Nucleus accumbens (tissue), 56 donors: ENCODE measurements around the gene CARD11.
"Not testable (repeated sequence)": the region's sequence is repeated elsewhere in the genome, so short reads cannot be mapped to it uniquely, and the experiment has no call there.

Experiments
- DNase-seq, 56 donors: peaks; one replicate each; lab custom pipeline; 2025; lab: John Stamatoyannopoulos, UW

The CARD11 gene

DNA sequence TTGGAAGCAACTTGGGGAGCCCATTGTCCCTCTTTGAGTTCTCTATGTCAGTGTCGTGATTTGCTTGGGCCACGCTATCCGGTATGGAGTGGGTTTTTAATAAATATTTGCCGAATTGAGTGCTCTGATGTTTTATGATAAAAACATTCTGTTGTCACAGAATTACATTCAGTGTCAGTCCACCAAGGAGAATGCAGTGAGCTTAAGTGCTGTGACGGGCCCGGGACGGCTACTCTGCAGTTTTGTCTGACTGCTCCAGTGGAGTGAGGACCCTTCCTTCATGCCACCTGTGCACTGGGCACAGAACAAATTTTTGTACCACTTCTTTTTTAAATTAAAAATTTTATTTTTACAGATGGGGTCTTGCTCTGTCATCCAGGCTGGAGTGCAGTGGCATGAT lies 76.0 kb downstream of the CARD11 start:
- DNase-seq, result no peak

DNA sequence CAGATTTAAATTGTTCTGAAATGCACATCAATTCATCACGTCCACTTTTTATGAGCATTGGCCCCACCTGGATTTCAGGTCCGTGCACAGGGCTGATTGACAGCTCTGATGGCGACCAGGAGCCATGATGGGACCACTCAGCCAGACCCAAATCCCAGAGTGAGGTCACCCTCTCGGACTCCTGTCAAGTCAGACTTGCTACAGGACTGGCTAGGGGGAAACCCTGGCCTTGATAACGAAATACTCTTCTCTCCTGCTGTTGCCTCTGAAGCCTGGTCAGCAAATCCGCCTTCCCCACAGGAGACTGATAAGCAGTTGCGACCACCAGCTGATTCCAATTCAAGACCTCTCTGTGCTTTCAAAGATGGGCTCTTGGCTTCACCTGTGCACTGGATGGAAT lies 76.4 kb downstream of the CARD11 start:
- no peak for DNase-seq

DNA sequence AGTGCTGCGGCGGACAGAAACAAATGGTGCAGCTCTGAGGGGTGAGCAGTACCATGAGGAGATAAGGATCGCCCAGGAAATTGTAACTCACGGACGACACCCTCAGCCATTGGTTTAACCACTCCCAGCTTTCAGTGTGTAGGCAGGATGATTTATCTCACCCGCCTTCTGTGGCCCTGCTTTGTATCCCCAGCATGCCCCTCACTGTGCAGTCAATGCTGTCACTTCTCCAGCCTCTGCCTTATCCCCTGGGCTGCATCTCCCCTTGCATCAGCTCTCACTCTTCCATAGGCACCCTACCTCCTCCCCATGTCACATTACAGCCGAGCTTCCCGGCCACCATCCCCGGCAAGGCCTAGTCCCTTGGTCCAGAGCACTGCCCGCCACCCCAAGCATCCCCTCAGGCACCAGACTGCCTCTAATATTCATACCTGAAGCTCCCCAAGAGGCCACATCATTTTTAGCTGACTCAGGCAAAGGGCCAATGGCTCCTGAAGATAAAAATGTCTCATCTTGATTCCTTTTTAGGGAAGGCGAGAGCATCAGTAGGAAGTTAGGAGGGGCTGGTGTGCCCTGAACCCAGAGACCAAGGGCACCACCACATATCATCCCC lies 77.1 kb downstream of the CARD11 start:
- DNase-seq, result no peak

DNA sequence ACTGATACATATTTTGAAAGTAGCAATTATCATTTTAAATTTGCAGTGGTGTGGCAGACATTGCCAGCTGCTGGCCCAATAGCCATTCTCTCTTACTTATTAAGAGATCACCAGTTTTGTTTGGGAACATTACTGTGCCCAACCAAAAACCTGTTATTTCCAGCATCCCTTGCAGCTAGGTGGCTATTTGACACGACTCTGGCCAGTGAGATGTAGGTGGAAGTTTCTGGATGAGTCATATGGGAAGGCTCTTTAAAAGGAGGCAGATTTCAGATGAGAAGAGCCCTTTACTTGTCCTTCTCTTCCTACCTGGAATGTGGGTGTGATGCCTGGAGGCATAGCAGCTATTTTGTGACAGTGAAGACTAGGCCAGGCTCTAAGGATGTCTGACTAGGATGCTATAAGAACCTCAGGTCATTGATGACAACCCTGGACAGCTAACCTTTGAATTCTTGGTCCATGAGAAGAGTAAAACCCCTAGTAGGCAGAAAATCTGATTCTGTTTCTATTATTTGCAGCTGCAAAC lies 77.9 kb downstream of the CARD11 start:
- no peak for DNase-seq

DNA sequence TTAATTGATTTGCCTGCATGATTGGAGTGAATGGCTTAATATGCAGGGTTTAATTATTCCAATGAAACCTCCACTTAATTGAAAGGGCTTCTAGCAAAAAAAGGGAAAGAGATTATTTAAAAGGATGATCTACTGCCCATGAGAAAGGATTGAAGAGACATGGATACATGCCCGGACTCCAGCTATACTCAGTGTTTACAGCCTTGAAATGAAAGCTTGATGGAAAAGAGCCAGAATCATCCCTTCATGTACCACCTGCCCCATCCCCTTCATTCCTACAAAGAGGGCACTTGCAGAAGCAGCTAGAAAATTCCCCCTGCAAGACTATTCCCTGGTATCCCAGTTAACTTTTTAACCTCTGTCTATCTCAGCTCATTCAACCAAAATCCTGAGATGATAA lies 78.4 kb downstream of the CARD11 start:
- DNase-seq, result no peak

DNA sequence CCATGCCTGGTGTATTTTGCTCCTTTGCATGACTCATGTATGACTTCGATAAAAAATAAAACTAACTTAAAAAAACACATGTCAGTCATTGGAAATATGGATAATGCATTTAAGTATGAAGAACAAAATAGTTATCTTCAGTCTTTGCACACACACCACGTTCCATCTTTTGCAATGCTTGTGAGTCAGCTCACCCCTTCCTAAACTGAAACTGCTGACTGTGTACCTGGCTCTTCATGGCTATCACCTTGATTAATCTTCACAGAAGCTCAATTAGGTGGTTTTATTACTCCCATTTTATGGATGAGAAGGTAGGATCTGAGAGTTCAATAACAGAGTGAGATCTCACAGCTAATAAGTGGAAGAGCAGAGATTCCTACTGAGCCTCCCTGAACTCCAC lies 79.5 kb downstream of the CARD11 start:
- DNase-seq, result no peak

DNA sequence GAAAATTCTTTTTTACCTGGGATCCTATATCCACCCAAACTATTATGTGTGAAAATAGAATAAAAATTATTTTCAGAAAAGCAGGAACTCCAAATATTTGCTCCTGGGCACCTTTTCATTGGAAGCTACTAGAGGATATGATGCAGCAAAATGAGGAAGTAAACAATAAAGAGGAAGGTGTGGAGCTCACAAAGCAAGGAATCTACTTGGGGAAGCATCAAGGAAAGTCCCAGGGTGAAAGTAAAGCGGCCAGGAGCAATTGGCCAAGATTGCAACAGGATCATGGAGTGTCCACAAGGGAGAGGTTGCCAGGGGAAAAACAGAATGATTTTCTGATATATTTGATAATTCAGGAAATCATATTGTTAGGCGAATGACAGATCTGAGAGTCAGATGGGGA lies 80.8 kb downstream of the CARD11 start:
- DNase-seq, result no peak

DNA sequence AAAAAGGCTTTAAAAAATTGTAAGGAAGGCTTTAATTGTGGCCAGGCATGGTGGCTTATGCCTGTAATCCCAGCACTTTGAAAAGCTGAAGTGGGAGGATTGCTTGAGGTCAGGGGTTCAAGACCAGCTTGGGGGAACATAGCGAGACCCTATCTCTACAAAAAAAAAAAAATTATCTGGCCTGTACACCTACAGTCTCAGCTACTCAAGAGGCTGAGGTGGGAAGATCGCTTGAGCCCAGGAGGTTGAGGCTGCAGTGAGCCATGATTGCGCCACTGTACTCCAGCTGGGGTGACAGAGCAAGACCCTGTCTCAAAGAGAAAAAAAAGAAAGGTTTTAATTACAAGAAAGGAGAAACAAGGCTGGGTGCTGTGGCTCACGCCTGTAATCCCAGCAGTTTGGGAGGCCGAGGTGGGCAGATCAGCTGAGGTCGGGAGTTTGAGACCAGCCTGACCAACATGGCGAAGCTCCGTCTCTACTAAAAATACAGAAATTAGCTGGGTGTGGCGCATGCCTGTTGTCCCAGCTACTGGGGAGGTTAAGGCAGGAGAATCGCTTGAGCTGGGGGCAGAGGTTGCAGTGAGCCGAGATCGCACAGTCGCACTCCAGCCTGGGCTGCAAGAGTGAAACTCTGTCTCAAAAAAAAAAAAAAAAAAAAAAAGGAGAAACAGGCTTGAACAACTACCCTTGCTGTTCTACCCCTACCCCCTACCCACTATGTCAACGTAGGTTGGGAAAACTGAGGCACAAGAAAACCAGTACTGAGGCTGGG lies 83.7 kb downstream of the CARD11 start:
- no peak for DNase-seq

DNA sequence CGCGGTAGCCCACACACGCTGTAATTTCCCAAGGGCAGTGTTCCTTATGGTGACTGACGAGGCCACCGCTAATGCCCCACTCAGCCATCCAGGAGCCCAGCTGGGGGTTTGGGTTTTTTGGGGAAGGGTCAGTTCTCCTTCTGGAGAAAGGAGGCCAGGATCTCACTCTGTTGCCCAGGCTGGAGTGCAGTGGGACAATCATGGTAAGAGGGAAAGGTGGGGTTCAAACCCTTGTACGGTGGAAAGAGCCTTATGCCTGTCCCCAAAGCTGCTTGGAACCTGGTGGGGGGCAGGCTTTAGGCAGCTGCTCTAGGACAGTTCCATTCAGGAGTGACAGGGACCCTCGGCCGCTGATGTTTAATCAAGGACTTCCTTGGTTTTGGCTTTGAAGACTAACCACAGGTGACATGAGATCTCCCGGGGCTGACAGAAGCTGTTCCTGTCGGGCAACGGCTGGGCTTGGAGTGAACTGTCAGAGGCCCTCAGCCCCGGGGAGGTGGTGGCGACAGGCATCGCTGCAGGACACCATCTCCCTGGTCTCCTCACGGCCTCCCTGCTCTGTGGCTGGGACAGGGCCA lies 84.5 kb downstream of the CARD11 start:
- DNase-seq, result no peak

DNA sequence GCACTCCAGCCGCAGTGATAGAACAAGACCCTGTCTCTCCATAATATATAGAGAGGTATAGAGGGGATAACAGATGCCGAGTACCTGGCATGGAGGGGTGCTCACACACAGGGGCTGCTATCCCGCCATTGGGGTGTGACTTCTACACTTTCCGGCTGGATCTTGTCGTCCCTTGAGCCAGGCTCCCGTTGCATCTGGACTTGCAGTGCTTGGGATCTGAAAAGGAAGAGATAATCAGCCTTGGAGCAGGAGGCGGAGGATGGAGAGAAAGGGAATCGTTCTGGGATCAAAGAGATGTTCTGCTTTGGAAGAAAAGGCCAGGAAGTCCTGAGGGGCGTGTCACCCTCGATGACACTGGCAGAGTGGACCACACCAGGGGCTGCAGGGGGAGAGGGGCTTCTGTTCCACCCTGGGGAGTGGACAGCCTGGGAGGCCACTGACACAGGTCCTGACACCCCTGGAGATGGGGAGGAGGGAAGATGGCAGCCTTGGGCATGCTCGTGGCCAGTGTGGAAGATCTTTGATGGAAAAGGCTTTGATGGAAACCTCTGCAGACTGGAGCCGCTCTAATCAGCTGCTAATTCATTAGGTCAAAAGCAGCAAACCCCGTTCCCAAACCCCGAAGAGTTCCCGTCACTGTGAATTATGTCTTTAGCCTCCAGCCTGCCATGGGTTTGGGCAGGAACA lies 85.1 kb downstream of the CARD11 start:
- no peak for DNase-seq

DNA sequence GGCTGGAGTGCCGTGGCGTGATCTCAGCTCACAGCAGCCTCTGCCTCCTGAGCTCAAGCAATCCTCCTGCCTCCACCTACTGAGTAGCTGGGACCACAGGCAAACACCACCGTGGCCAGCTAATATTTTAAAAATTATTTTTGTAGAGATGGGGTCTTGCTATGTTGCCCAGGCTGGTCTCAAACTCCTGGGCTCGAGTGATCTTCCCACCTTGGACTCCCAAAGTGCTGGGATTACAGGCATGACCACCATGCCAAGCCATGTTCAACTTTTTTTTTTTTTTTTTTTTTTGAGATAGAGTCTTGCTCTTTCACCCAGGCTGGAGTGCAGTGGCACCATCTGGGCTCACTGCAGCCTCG lies 86.3 kb downstream of the CARD11 start:
- not testable (repeated sequence) for DNase-seq

DNA sequence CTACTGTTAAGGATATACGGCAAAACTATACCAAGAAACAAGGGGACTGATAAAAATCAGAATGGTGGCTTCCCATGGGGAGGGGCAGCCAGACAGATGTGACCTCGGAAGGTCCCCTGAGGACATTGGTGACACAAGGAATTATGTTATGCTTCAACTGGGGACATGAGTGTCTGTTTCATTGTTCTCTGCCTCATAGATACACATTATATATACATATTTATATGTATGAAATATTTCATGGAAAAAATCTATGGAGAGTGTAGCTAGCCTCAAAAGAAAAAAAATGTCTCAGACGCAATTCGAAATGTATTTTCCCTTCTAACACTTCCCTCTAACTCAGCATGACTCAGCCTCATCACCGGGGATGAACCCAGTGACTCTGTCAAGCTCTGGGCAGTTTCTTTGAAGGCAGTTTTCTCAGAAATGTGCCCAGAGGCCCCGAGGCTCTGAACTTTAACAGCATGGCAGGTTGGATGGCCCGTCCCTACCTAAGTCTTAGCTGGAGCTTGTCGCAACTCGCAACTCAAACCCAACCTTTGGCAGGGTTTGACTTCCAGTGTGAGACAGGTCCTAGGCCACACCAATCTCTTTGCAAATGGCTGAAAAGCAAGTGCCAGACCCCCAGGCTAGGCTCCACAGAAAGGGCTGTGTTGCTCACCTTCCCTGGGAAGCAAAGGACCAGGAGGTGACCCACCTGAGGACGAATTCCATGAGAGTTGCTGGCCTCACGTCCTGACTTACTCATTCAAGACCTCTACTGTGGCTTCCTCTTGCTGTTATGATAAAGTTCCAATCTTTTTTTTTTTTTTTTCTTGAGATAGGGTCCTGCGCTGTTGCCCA lies 86.9 kb downstream of the CARD11 start:
- DNase-seq, result no peak

DNA sequence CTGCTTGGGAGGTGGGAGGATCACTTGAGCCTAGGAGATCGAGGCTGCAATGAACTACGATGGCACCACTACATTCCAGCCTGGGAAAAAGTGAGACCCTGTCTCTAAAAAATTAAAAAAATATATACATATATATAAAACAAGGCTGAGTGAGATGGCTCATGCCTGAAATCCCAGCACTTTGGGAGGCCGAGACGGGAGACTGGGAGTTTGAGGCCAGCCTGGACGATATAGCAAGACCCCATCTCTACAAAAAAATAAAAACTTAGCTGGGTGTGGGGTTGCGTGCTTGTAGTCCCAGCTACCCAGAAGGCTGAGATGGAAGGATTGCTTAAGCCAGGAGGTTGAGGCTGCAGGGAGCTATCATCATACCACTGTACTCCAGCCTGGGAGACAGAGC lies 87.6 kb downstream of the CARD11 start:
- no peak for DNase-seq

DNA sequence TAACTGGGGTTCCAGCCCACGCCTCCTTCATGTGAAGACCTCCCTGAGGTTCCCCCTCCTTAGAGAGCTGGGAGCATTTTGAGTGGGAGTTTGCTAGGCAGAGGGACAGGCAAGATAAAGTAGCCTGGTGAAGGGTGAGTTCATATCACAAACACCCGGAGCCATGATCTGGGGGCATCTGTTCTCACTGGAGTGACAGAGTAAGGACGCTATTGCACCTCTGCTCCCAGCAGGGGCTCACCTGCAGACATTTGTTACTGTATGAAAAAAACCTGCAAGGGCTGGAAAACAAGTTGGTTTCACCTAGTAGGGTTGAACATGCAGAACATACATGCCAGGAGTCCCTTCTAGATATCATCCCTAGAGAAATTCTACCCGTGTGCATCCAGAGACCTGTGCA lies 88.4 kb downstream of the CARD11 start:
- DNase-seq, result no peak

DNA sequence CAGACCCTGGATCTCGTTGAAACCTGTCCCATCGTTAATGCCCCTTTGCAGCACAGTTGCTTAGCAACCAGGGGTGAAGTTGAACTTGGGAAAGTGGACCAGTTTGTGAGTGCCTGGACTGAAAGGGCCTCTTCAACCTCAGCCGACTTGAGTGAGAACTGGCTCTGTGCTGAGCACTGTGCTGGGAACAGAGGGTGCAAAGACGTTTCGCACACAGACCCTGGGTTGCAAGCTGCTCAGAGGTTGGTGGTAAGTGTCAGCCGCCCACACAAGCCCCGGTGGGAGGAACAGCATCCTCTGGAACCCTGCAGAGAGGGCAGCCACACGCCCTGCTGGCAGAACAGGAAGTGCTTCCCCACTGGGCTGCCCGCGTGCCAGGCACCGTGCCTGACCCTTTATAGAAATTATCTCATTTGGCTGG lies 89.2 kb downstream of the CARD11 start:
- DNase-seq, result no peak

DNA sequence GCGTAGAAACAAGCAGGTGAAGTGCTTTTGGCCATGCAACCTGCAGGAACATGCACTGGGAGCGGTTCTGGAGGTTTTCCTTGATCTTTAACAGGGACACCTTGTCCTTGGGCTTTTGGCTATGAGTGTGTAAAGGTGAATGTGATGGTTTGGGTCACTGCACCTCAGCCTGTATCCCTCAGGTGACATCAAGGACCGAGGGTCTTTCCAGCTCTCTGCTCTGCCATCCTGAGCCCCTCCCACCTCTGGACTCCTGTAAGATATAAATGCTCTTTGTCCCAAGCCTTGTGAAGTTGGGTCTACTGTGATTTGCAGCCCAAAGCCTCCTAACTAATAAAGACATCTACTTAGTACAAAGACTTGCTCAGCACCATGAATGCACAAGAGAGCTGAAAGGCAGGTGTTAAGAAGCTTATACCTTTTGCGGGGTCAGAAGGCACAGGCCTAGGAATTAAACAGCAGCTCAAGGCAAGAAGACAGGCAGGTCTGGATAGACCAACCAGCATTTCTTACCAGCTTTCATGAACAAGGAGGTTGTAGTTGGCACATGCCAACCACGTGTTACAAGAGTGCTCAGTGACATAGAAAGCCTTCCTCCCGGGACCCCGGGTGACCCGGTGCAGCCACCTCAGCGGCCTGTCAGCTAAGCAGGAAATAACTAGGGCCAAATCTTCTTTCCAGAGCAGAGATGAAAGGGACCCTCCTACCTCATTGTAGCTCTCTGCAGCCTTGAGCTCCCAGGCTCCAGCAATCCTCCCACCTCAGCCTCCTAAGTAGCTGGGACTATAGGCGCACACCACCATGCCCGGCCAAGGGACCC lies 89.9 kb downstream of the CARD11 start:
- no peak for DNase-seq

DNA sequence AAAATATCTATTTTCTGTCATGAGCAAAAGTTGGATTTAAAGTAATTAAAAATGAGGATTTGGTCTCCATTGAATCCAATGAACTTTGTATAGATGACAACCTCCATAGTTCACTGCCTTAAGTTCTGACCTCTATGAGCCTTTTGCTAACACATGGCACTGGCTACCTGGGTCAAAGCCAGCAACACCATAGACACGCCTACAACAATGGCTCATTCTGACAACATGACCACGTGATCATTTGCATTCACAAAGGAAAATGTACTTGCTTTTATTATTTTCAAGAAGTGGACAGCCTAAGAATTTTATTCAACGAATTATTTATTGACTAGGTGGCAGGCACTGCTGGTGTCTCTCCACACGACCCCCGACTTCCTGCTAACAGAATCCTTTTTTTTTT lies 90.6 kb downstream of the CARD11 start:
- DNase-seq, result no peak

DNA sequence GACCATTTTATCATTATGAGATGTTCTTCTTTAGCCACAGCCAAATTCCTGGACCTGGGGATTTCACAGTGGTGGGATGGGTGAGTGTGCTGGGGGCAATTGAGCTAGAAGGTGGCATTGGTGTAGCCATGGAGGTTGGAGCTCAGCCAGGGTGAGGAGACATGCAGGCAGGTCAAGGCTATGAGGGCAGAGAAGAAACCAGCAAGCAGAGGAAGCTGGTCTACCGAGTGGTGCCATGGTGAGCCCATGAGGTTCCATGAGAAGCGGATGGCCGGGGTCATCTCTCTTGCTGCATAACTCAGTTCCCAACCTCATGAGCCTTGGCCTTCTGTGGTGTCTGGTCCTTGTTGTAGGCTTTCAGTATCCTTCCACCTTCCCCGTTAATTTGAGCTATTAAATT lies 91.4 kb downstream of the CARD11 start:
- no peak for DNase-seq

DNA sequence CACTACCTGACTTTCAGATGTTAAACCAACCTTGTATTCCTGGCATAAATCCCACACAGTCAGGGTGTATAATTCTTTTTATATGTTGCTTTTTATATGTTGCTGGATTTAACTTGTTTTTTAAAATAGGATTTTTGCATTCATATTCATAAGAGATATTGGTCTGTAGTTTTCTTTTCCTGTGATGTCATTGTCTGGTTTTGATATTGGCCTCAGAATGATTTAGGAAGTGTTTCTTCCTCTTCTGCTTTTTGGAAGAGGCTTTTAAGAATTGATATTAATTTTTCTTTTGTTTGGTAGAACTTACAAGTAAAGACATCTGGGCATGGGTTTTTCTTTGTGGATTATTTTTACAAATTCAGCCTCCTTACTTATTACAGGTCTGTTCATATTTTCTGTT lies 93.1 kb downstream of the CARD11 start:
- DNase-seq, result no peak

DNA sequence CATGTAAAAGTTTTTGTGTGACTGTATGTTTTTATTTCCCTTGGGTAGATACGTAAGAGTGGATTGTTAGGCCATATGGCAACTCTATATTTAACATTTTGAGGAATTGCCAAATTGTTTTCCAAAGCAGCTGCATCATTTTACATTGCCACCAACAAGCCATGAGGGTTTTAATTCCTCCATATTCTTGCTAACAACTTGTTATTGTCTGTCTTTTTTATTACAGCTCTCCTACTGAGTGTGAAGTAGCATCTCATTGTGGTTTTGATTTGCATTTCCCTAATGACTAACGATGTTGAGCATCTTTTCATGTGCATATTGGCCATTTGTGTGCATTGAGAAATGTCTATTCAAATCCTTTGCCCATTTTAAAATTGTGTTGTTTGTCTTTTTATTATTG lies 94.9 kb downstream of the CARD11 start:
- DNase-seq, result no peak
